A204.1 (cell line): Measurements from ENCODE around the gene NEU3.
"Not testable (repeated sequence)": the region's sequence is repeated elsewhere in the genome, so short reads cannot be mapped to it uniquely, and the experiment has no call there.

Experiments
- FAIRE-seq: peaks from 2 replicates; lab custom pipeline; 2012; peaks lifted over from hg19 to GRCh38; lab: Jason Lieb, UNC

NEU3 gene

GRCh38 chr11:74984070-74984469 lies 4.7 kb upstream of the NEU3 start:
- FAIRE-seq = no peak

- FAIRE-seq = no peak
Measured at GRCh38 chr11:74984730-74985129, 4.0 kb upstream of the NEU3 start.

GRCh38 chr11:74989260-74989638 lies 516 bp downstream of the NEU3 start:
- no peak for FAIRE-seq

GRCh38 chr11:74990150-74990549 lies 1.4 kb downstream of the NEU3 start:
- not testable (repeated sequence) for FAIRE-seq

GRCh38 chr11:74990941-74991340 lies 2.2 kb downstream of the NEU3 start:
- FAIRE-seq = no peak

GRCh38 chr11:74992852-74993251 lies 4.1 kb downstream of the NEU3 start:
- FAIRE-seq = no peak

- no peak for FAIRE-seq
Measured at GRCh38 chr11:75000975-75001354, 12.2 kb downstream of the NEU3 start.

GRCh38 chr11:75001686-75002085 lies 13.0 kb downstream of the NEU3 start:
- no peak for FAIRE-seq

GRCh38 chr11:75002516-75002915 lies 13.8 kb downstream of the NEU3 start:
- no peak for FAIRE-seq

- no peak for FAIRE-seq
Measured at GRCh38 chr11:75004215-75004614, 15.5 kb downstream of the NEU3 start.

GRCh38 chr11:75011357-75011756 lies 22.6 kb downstream of the NEU3 start:
- FAIRE-seq = no peak

GRCh38 chr11:75011872-75012271 lies 23.1 kb downstream of the NEU3 start:
- FAIRE-seq = no peak

- no peak for FAIRE-seq
Measured at GRCh38 chr11:75013051-75013450, 24.3 kb downstream of the NEU3 start.

GRCh38 chr11:75014129-75014528 lies 25.4 kb downstream of the NEU3 start:
- no peak for FAIRE-seq

- FAIRE-seq = not testable (repeated sequence)
Measured at GRCh38 chr11:75019200-75019599, 30.5 kb downstream of the NEU3 start.

- FAIRE-seq = not testable (repeated sequence)
Measured at GRCh38 chr11:75020328-75020727, 31.6 kb downstream of the NEU3 start.

- FAIRE-seq = no peak
Measured at GRCh38 chr11:75022296-75022695, 33.6 kb downstream of the NEU3 start.

GRCh38 chr11:75022759-75023396 lies 34.1 kb downstream of the NEU3 start:
- no peak for FAIRE-seq

GRCh38 chr11:75023446-75024067 lies 34.8 kb downstream of the NEU3 start:
- FAIRE-seq = no peak

GRCh38 chr11:75024068-75024449 lies 35.3 kb downstream of the NEU3 start:
- no peak for FAIRE-seq

- no peak for FAIRE-seq
Measured at GRCh38 chr11:75024764-75025211, 36.1 kb downstream of the NEU3 start.

GRCh38 chr11:75025561-75025960 lies 36.8 kb downstream of the NEU3 start:
- FAIRE-seq = no peak

GRCh38 chr11:75028321-75028720 lies 39.6 kb downstream of the NEU3 start:
- no peak for FAIRE-seq

- FAIRE-seq = no peak
Measured at GRCh38 chr11:75028724-75029123, 40.0 kb downstream of the NEU3 start.
